ENCODE data around the gene EIF4G3.

Gene EIF4G3

GRCh38 chr1:21005466-21006239 is 171.0 kb downstream of the EIF4G3 start:
- H3K36me3 Mint-ChIP-seq (ENCODE audit: low read depth) = peaks cover 1% of the 10 kb centered on the region
- no peak for DNase-seq
- no peaks in the 10 kb centered on the region for H3K4me1 Mint-ChIP-seq
- TF ChIP-seq, protein P1, sequence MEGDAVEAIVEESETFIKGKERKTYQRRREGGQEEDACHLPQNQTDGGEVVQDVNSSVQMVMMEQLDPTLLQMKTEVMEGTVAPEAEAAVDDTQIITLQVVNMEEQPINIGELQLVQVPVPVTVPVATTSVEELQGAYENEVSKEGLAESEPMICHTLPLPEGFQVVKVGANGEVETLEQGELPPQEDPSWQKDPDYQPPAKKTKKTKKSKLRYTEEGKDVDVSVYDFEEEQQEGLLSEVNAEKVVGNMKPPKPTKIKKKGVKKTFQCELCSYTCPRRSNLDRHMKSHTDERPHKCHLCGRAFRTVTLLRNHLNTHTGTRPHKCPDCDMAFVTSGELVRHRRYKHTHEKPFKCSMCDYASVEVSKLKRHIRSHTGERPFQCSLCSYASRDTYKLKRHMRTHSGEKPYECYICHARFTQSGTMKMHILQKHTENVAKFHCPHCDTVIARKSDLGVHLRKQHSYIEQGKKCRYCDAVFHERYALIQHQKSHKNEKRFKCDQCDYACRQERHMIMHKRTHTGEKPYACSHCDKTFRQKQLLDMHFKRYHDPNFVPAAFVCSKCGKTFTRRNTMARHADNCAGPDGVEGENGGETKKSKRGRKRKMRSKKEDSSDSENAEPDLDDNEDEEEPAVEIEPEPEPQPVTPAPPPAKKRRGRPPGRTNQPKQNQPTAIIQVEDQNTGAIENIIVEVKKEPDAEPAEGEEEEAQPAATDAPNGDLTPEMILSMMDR (IDR thresholded peaks at IDR 0.05) = no peak
- no peaks in the 10 kb centered on the region for H3K27me3 Mint-ChIP-seq (ENCODE audit: low read depth, poor library complexity)
- H3K9me3 Mint-ChIP-seq = no peaks in the 10 kb centered on the region
- H3K4me3 Mint-ChIP-seq = no peak overlapping the region
- H3K27ac Mint-ChIP-seq = no peak overlapping the region

GRCh38 chr1:21003281-21004045 is 173.2 kb downstream of the EIF4G3 start:
- Mint-ChIP-seq H3K9me3 (no peaks in the 10 kb centered on the region), H3K27me3 (ENCODE audit: low read depth, poor library complexity) (no peaks in the 10 kb centered on the region), H3K4me1 (no peaks in the 10 kb centered on the region), H3K4me3 (no peak overlapping the region), H3K27ac (peak overlapping the region; percentile 30), H3K36me3 (ENCODE audit: low read depth) (peaks cover 6% of the 10 kb centered on the region)
- TF ChIP-seq, protein P1 (IDR thresholded peaks at IDR 0.05) = no peak
- no peak for DNase-seq

GRCh38 chr1:21001042-21001441 is 175.7 kb downstream of the EIF4G3 start:
- no peaks in the 10 kb centered on the region for H3K4me1 Mint-ChIP-seq
- TF ChIP-seq, protein P1 (IDR thresholded peaks at IDR 0.05) = no peak

DNA sequence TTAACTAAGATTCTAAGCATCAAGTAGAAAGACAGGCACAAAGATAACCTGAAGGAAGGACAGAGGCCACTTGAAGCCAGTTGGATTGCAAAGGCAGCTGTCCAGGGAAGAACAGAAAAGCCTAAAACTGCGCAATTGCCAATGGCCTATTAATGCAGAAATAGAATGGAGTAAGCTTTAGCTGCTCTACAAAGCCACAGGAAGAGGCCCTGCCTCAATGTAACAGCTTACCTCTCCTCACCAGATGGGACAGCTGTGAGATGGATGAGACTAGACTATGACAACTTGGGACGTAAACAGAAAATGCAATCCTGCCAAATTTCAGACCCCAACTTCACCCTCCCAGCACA is 176.5 kb downstream of the EIF4G3 start:
- no peaks in the 10 kb centered on the region for H3K4me1 Mint-ChIP-seq
- TF ChIP-seq, protein P1 (IDR thresholded peaks at IDR 0.05) = no peak
- no peak for DNase-seq
- H3K27me3 Mint-ChIP-seq (ENCODE audit: low read depth, poor library complexity) = no peaks in the 10 kb centered on the region
- H3K9me3 Mint-ChIP-seq = no peaks in the 10 kb centered on the region
- no peak overlapping the region for H3K27ac Mint-ChIP-seq
- peaks cover 12% of the 10 kb centered on the region for H3K36me3 Mint-ChIP-seq (ENCODE audit: low read depth)
- no peak overlapping the region for H3K4me3 Mint-ChIP-seq

More at GRCh38 chr1:21001042-21001441, 175.7 kb downstream of the EIF4G3 start:
- H3K27ac Mint-ChIP-seq = peak overlapping the region; percentile 53
- peaks cover 11% of the 10 kb centered on the region for H3K36me3 Mint-ChIP-seq (ENCODE audit: low read depth)
- H3K27me3 Mint-ChIP-seq (ENCODE audit: low read depth, poor library complexity) = no peaks in the 10 kb centered on the region
- no peak overlapping the region for H3K4me3 Mint-ChIP-seq
- DNase-seq = no peak
- H3K9me3 Mint-ChIP-seq = no peaks in the 10 kb centered on the region

DNA sequence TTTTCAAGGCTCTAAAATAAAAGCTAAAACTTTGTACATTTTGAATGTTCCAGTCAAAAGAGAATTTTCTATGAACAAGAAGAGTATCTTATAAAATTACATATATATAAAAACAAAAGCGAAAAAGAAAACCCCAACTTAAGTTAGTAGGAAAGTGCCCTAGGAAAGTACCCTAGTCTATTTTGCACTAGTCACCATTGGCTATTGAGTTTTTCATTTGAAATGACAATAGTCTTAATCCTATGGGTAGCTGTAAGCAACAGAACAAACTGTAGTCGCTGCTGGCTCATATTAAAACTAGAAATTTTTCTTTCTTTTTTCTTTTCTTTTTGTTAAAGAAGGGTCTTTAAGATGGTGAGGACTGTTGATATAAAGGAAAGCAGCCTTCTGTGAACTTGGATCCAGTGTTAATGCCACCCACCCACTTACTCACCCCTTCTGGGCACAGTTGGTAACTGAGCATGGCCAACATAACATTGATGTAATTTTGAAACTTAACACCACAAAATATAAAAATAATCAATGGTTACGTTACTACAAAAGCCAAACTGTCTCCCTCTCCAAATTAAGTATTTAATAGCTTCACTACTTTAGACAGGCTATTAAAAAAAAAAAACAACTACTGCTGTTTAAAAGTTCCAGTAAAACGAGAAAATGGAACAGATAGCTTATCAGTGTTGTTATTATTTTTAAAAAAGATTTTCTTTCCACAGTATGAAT is 177.0 kb downstream of the EIF4G3 start:
- no peak overlapping the region for H3K27ac Mint-ChIP-seq
- no peak overlapping the region for H3K4me3 Mint-ChIP-seq
- TF ChIP-seq, protein P1 (IDR thresholded peaks at IDR 0.05) = no peak
- no peaks in the 10 kb centered on the region for H3K27me3 Mint-ChIP-seq (ENCODE audit: low read depth, poor library complexity)
- peaks cover 12% of the 10 kb centered on the region for H3K36me3 Mint-ChIP-seq (ENCODE audit: low read depth)
- H3K4me1 Mint-ChIP-seq = no peaks in the 10 kb centered on the region
- no peaks in the 10 kb centered on the region for H3K9me3 Mint-ChIP-seq
- DNase-seq = no peak

Data from nephron progenitor cell (in vitro differentiated cells).